HFFc6 (cell line): ENCODE results near the gene UTS2R. TPM values are rescaled to one million over a fixed set of nuclear protein-coding genes. Genes with fewer than 3 reads are reported as not detected.
"Not testable (repeated sequence)": the region's sequence is repeated elsewhere in the genome, so short reads cannot be mapped to it uniquely, and the experiment has no call there.

Experiments used
- DNase-seq: peaks from one replicate; pipeline ENCODE4 v3.0.0-alpha.2; 2018
- H3K27ac Mint-ChIP-seq: 2 replicates; pipeline ENCODE4 v1.8.0; 2020; ENCODE audit warnings: mild to moderate bottlenecking, mixed read lengths
- H3K27me3 Mint-ChIP-seq: 2 replicates; pipeline ENCODE4 v1.8.0; 2021; ENCODE audit warnings: mild to moderate bottlenecking, moderate library complexity, mixed read lengths; ENCODE audit not compliant: insufficient read depth
- H3K36me3 Mint-ChIP-seq: 2 replicates; pipeline ENCODE4 v1.8.0; 2021; ENCODE audit warnings: low read depth, mixed read lengths
- H3K4me1 Mint-ChIP-seq: 2 replicates; pipeline ENCODE4 v1.8.0; 2020; ENCODE audit warnings: low read depth, mixed read lengths
- H3K4me3 Mint-ChIP-seq: 2 replicates; pipeline ENCODE4 v1.8.0; 2020; ENCODE audit warnings: mild to moderate bottlenecking, moderate library complexity, mixed read lengths
- H3K9me3 Mint-ChIP-seq: 2 replicates; pipeline ENCODE4 v1.8.0; 2020; ENCODE audit warnings: mild to moderate bottlenecking, mixed read lengths
- CTCF ChIP-seq: fragments of 200-600 bp; sonication (generic); IDR thresholded peaks from 2 replicates; pipeline ENCODE4 v1.5.0; 2021; ENCODE audit warnings: antibody characterized with exemption, mild to moderate bottlenecking
- total RNA-seq, 6 experiments: library from RNA; stranded (reverse); fragmentation: NEBNext Ultra II Directional; extraction: Animal tissue kit (Norgen Biotek cat#: 25700); gene quantifications; 2 replicates in 1 of 6; 3 replicates in 5 of 6; pipeline ENCODE4 v1.2.3, GENCODE V29; 2021

The UTS2R gene
- total RNA-seq, 6 experiments from 2014 or later, result not detected

- no peak for DNase-seq
- Mint-ChIP-seq H3K36me3 (peaks cover 4% of the 10 kb centered on the region; the same call in 1 of the 2 replicates), H3K9me3 (peaks cover 10% of the 10 kb centered on the region), H3K4me1 (peaks cover 13% of the 10 kb centered on the region), H3K4me3 (no peak overlapping the region), H3K27ac (no peak overlapping the region), H3K27me3 (peaks cover 22% of the 10 kb centered on the region)
- TF ChIP-seq CTCF, result no peak
Measured at GRCh38 chr17:82344175-82344907, 27.2 kb upstream of the UTS2R start.

- no peak overlapping the region for H3K27ac Mint-ChIP-seq
- DNase-seq, result no peak
- peaks cover 10% of the 10 kb centered on the region for H3K9me3 Mint-ChIP-seq
- H3K4me3 Mint-ChIP-seq, result no peak overlapping the region
- H3K4me1 Mint-ChIP-seq, result peaks cover 15% of the 10 kb centered on the region
- H3K36me3 Mint-ChIP-seq, result peaks cover 4% of the 10 kb centered on the region; the same call in 1 of the 2 replicates
- peaks cover 28% of the 10 kb centered on the region for H3K27me3 Mint-ChIP-seq
- TF ChIP-seq CTCF, result no peak
Measured at GRCh38 chr17:82345151-82345976, 26.2 kb upstream of the UTS2R start.

- no peak overlapping the region for H3K27ac Mint-ChIP-seq
- no peak for TF ChIP-seq CTCF
- no peaks in the 10 kb centered on the region for H3K36me3 Mint-ChIP-seq
- no peak for DNase-seq
- H3K9me3 Mint-ChIP-seq, result no peaks in the 10 kb centered on the region
- H3K4me1 Mint-ChIP-seq, result peaks cover 15% of the 10 kb centered on the region
- no peak overlapping the region for H3K4me3 Mint-ChIP-seq
- H3K27me3 Mint-ChIP-seq, result peaks cover 29% of the 10 kb centered on the region
Measured at GRCh38 chr17:82346342-82347300, 24.9 kb upstream of the UTS2R start.

- not testable (repeated sequence) for DNase-seq, H3K9me3 Mint-ChIP-seq, H3K4me3 Mint-ChIP-seq, H3K27ac Mint-ChIP-seq, H3K36me3 Mint-ChIP-seq
- peaks cover 15% of the 10 kb centered on the region for H3K4me1 Mint-ChIP-seq
- H3K27me3 Mint-ChIP-seq, result peaks cover 23% of the 10 kb centered on the region
Measured at GRCh38 chr17:82347994-82348393, 23.6 kb upstream of the UTS2R start.

GRCh38 chr17:82348434-82348833 lies 23.1 kb upstream of the UTS2R start:
- Mint-ChIP-seq H3K36me3 (no peaks in the 10 kb centered on the region), H3K27ac (no peak overlapping the region), H3K9me3 (no peaks in the 10 kb centered on the region), H3K4me1 (peaks cover 15% of the 10 kb centered on the region), H3K27me3 (peaks cover 21% of the 10 kb centered on the region), H3K4me3 (0 out of 2 replicates have a peak overlapping the region, but pooled peaks have one; percentile 58)
- TF ChIP-seq CTCF, result no peak
- no peak for DNase-seq
